Keratinocyte (primary cell): ENCODE data around the gene VPS11.

ENCODE experiments used
- EZH2 ChIP-seq: IDR thresholded peaks from one replicate; pipeline ENCODE4 v1.6.1; 2012; ENCODE audit warnings: inconsistent platforms, mild to moderate bottlenecking, low read length, moderate library complexity
- TF ChIP-seq, protein P1 (sequence below), 3 experiments: IDR thresholded peaks in 1 of 3; conservative IDR thresholded peaks in 1 of 3; optimal IDR thresholded peaks in 1 of 3; 2 replicates in 2 of 3; 3 replicates in 1 of 3; pipeline versions ENCODE3 to v1.5.1; 2011; ENCODE audit warnings: low read length in 3 of 3, mild to moderate bottlenecking in 3 of 3, moderate library complexity in 2 of 3, control low read depth in 1 of 3, inconsistent platforms in 1 of 3; ENCODE audit not compliant: insufficient read depth in 2 of 3; ENCODE audit errors: extremely low read depth in 1 of 3

DNA sequence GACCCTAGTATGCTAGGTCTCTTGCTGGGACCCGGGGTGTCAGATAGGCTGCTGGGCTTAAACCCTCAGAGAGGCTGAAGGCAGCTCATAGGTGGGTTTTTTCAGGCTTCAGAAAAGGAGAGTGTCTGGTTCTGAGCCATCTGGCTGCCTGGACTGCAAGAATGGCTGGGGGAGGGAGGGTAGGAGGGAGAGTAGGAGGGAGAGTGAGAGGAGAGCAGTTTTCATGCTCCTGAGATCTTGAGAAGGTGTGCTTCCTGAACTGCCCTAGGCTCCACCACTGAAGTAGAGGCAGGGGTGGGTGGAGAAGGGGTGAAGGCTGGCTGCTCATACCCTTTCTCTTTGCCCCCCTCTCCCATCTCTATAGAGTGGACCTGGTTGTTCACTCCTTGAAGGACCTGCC is 21.7 kb downstream of the VPS11 start:
- TF ChIP-seq, protein P1, sequence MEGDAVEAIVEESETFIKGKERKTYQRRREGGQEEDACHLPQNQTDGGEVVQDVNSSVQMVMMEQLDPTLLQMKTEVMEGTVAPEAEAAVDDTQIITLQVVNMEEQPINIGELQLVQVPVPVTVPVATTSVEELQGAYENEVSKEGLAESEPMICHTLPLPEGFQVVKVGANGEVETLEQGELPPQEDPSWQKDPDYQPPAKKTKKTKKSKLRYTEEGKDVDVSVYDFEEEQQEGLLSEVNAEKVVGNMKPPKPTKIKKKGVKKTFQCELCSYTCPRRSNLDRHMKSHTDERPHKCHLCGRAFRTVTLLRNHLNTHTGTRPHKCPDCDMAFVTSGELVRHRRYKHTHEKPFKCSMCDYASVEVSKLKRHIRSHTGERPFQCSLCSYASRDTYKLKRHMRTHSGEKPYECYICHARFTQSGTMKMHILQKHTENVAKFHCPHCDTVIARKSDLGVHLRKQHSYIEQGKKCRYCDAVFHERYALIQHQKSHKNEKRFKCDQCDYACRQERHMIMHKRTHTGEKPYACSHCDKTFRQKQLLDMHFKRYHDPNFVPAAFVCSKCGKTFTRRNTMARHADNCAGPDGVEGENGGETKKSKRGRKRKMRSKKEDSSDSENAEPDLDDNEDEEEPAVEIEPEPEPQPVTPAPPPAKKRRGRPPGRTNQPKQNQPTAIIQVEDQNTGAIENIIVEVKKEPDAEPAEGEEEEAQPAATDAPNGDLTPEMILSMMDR (optimal IDR thresholded peaks at IDR 0.05 in 1 of 3, IDR thresholded peaks at IDR 0.05 in 1 of 3, conservative IDR thresholded peaks at IDR 0.05 in 1 of 3; ENCODE audit: extremely low read depth in 1 of 3, insufficient read depth in 2 of 3, low read length in 3 of 3) = no peak
- no peak for TF ChIP-seq EZH2
